ENCODE measurements around the gene TSTD2.
"Not testable (repeated sequence)": the region's sequence is repeated elsewhere in the genome, so short reads cannot be mapped to it uniquely, and the experiment has no call there.

Gene TSTD2

GRCh38 chr9:97627624-97628023, 5.5 kb downstream of the TSTD2 start:
- no peak for DNase-seq (ENCODE audit: low read depth)
- TF ChIP-seq, protein P1, sequence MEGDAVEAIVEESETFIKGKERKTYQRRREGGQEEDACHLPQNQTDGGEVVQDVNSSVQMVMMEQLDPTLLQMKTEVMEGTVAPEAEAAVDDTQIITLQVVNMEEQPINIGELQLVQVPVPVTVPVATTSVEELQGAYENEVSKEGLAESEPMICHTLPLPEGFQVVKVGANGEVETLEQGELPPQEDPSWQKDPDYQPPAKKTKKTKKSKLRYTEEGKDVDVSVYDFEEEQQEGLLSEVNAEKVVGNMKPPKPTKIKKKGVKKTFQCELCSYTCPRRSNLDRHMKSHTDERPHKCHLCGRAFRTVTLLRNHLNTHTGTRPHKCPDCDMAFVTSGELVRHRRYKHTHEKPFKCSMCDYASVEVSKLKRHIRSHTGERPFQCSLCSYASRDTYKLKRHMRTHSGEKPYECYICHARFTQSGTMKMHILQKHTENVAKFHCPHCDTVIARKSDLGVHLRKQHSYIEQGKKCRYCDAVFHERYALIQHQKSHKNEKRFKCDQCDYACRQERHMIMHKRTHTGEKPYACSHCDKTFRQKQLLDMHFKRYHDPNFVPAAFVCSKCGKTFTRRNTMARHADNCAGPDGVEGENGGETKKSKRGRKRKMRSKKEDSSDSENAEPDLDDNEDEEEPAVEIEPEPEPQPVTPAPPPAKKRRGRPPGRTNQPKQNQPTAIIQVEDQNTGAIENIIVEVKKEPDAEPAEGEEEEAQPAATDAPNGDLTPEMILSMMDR (IDR thresholded peaks at IDR 0.05; ENCODE audit: control insufficient read depth, insufficient read depth, low read depth, low read length, missing control alignments) = no peak
- H3K4me3 ChIP-seq (ENCODE audit: control insufficient read depth, low read depth, low read length) = no peak overlapping the region

DNA sequence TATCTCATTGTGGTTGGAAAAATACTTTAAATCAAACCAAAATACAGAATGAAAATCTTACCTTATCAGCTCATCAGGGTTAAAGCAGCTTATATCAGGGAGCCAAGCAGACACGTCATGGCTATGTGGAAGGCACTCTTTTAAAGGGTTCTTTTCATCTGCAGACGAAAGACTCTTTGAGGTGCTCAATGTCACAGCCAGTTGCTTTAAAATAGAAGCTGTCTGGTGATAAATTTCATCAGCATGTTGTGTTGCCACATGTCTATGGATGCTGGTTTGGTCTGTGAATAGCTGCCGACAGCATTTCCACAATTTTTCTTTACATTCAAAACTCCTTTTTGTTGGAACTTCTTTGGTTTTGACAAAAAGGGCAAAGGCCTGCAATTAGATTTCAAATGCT, 7.5 kb downstream of the TSTD2 start:
- DNase-seq (ENCODE audit: low read depth) = no peak
- H3K4me3 ChIP-seq (ENCODE audit: control insufficient read depth, low read depth, low read length) = no peak overlapping the region
- TF ChIP-seq, protein P1 (IDR thresholded peaks at IDR 0.05; ENCODE audit: control insufficient read depth, insufficient read depth, low read depth, low read length, missing control alignments) = no peak

DNA sequence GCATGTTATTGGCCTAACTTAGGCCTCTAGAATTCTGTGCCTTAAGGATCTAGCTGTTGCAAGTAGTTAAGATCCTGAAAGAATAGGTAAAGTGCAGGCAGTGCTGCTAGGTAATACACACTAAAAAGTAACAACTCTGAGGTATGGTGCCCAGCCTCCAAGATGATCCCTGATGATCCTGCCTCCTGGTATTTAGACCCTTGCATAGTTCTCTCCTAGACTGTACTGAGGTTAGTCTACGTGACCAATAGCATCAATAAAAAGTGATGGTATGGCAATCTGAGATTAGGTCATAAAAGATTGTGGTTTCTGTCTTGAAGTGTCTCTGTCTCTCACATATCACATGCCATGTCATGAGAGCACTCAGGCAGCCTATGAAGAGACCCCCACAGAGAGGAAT, 9.2 kb downstream of the TSTD2 start:
- TF ChIP-seq, protein P1 (IDR thresholded peaks at IDR 0.05; ENCODE audit: control insufficient read depth, insufficient read depth, low read depth, low read length, missing control alignments) = no peak
- H3K4me3 ChIP-seq (ENCODE audit: control insufficient read depth, low read depth, low read length) = no peak overlapping the region
- no peak for DNase-seq (ENCODE audit: low read depth)

- not testable (repeated sequence) for DNase-seq (ENCODE audit: low read depth); H3K4me3 ChIP-seq (ENCODE audit: control insufficient read depth, low read depth, low read length)
These were observed 10.7 kb downstream of the TSTD2 start for GRCh38 chr9:97622483-97622882.

DNA sequence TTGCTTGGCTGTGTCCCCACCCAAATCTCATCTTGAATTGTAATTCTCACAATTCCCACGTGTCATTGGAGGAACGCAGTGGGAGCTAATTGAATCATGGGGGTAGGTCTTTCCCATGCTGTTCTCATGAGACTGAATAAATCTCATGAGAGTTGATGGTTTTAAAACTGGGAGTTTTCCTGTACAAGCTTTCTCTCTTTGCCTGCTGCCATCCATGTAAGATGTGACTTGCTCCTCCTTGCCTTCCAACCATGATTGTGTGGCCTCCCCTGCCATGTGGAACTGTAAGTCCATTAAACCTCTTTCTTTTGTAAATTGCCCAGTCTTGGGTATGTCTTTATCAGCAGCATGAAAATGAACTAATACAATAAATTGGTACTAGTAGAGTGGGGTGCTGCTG, 13.1 kb downstream of the TSTD2 start:
- H3K4me3 ChIP-seq (ENCODE audit: control insufficient read depth, low read depth, low read length); DNase-seq (ENCODE audit: low read depth): not testable (repeated sequence)

DNA sequence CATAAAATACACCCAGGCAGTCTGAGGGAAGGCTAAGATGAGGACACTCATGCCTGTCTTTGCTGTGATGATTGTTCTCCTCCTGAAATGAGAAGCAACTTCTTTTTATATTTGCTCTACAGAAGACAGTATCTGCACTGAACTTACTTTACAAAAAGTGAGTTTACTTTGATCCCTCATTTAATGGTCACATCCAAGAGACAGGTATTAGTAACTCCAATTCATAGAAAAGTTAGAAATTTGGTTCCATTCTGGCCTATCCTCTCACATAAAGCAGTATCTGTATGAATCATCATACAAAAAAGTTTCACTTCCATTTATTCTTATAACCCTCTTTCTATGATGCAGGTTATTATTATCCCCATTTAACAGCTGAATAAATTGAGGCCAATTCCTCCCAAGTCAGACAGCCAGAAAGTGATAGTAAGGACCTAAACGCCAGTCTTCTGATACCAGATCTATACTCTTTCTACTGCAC, 15.2 kb downstream of the TSTD2 start:
- TF ChIP-seq, protein P1 (IDR thresholded peaks at IDR 0.05; ENCODE audit: control insufficient read depth, insufficient read depth, low read depth, low read length, missing control alignments) = no peak
- H3K4me3 ChIP-seq (ENCODE audit: control insufficient read depth, low read depth, low read length) = no peak overlapping the region
- no peak for DNase-seq (ENCODE audit: low read depth)

- DNase-seq (ENCODE audit: low read depth) = peak; percentile 20
- no peak overlapping the region for H3K4me3 ChIP-seq (ENCODE audit: control insufficient read depth, low read depth, low read length)
- TF ChIP-seq, protein P1 (IDR thresholded peaks at IDR 0.05; ENCODE audit: control insufficient read depth, insufficient read depth, low read depth, low read length, missing control alignments) = peak; percentile 79
These were observed 17.6 kb downstream of the TSTD2 start for GRCh38 chr9:97615439-97616072.
